ENCODE measurements around the gene ZBTB32.

DNA sequence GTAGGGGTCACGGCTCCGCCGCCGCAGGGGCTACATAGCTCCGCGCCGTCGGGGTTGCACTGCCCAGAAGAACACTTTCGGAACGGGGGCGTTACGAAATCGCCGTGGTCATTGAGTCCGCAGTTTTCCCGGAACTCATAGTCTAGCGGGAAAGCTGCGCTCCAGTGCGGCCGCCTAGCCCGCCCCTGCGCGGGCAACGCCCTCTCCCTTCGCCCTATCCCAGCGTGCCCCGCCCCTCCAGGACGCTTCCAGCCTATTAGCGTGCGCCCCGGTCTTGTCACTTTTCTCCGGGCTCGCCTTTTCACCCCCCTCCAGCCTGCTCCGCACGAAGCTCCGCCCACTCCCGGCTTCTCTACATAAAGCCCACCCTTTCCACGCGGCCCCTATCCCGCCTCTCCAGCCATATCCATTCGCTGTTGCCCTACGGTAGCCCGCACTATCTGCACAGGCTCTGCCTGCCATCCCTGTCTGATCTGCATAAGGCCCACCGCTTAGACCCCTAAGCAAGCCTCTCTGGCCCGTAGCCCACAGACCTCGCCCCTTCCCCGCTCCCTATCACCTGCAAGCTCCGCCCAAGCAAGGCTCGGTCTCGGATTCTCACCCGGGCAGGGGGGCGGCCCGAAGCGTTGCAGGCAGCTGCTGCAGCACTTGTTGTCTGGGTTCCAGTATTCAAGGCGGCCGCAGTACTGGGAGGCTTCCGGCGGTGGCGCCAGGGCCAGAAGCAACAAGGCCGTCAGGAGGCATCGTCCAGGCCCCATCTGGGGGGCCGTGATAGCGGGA, 36.3 kb downstream of the ZBTB32 start:
- TF ChIP-seq EZH2 (IDR thresholded peaks at IDR 0.05) = no peak
- TF ChIP-seq, protein P1, sequence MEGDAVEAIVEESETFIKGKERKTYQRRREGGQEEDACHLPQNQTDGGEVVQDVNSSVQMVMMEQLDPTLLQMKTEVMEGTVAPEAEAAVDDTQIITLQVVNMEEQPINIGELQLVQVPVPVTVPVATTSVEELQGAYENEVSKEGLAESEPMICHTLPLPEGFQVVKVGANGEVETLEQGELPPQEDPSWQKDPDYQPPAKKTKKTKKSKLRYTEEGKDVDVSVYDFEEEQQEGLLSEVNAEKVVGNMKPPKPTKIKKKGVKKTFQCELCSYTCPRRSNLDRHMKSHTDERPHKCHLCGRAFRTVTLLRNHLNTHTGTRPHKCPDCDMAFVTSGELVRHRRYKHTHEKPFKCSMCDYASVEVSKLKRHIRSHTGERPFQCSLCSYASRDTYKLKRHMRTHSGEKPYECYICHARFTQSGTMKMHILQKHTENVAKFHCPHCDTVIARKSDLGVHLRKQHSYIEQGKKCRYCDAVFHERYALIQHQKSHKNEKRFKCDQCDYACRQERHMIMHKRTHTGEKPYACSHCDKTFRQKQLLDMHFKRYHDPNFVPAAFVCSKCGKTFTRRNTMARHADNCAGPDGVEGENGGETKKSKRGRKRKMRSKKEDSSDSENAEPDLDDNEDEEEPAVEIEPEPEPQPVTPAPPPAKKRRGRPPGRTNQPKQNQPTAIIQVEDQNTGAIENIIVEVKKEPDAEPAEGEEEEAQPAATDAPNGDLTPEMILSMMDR (IDR thresholded peaks at IDR 0.05) = peak; percentile 56
